Epithelial cell of proximal tubule (primary cell): ENCODE results near the gene PRKN. TPM values are rescaled to one million over a fixed set of nuclear protein-coding genes. Genes with fewer than 3 reads are reported as not detected.

Experiments
- DNase-seq: peaks from one replicate; pipeline ENCODE4 v3.0.0-alpha.2; 2011; ENCODE audit warnings: low read depth
- H3K4me3 ChIP-seq: 2 replicates; pipeline ENCODE4 v1.5.1; 2011; ENCODE audit warnings: low read depth, mild to moderate bottlenecking, low read length
- total RNA-seq: library from RNA; depleted of rRNA; stranded (reverse); fragments of >200 nt; gene quantifications from 2 replicates; pipeline ENCODE4 v1.2.3, GENCODE V29; 2015
- TF ChIP-seq, protein P1 (sequence below): conservative IDR thresholded peaks from 2 replicates; pipeline ENCODE4 v1.5.1; 2012; ENCODE audit warnings: low read depth, mild to moderate bottlenecking, low read length

PRKN gene
- total RNA-seq, 1 donor from 2014 or later = 0.58 TPM

DNA sequence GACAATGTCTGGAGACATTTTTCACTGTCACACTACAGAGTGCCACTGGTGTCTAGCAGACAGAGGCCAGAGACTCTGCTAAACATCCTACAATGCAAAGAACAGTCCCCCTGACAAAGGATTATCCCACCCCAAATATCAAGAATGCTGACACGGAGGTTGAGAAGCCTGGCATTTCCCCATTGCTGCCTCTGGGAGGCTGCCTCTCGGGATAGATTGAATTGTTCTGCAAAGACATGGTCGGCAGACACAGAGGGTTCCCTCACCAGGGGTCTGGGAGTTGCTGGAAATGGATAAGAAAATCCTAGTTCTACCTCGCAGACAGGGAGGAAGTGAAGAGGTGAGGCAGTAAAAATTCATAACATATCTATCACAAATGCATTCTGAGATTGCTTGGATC is 1287.3 kb downstream of the PRKN start:
- TF ChIP-seq, protein P1, sequence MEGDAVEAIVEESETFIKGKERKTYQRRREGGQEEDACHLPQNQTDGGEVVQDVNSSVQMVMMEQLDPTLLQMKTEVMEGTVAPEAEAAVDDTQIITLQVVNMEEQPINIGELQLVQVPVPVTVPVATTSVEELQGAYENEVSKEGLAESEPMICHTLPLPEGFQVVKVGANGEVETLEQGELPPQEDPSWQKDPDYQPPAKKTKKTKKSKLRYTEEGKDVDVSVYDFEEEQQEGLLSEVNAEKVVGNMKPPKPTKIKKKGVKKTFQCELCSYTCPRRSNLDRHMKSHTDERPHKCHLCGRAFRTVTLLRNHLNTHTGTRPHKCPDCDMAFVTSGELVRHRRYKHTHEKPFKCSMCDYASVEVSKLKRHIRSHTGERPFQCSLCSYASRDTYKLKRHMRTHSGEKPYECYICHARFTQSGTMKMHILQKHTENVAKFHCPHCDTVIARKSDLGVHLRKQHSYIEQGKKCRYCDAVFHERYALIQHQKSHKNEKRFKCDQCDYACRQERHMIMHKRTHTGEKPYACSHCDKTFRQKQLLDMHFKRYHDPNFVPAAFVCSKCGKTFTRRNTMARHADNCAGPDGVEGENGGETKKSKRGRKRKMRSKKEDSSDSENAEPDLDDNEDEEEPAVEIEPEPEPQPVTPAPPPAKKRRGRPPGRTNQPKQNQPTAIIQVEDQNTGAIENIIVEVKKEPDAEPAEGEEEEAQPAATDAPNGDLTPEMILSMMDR = no peak
- no peak overlapping the region for H3K4me3 ChIP-seq
- no peak for DNase-seq

DNA sequence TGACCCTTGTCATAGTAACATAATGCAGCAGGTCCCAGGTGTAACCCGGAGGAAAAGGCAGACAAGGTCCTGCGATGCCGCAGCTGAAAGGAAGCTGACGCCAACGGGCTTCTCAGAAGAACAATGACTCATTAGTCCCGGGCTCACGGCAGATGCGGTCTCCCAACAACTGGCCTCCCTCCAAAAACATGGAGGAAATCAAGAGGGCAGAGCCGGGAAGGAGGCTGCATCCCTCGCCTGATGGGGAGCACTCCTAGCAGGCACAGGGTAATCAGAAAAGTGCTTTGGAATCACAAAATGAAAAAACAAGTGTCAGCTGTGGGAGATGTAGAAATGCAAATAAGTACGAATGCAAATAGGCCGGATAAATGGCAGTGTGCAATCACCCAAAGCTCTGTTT is 1288.5 kb downstream of the PRKN start:
- H3K4me3 ChIP-seq = peak overlapping the region; percentile 5
- no peak for DNase-seq
- TF ChIP-seq, protein P1 = no peak

DNA sequence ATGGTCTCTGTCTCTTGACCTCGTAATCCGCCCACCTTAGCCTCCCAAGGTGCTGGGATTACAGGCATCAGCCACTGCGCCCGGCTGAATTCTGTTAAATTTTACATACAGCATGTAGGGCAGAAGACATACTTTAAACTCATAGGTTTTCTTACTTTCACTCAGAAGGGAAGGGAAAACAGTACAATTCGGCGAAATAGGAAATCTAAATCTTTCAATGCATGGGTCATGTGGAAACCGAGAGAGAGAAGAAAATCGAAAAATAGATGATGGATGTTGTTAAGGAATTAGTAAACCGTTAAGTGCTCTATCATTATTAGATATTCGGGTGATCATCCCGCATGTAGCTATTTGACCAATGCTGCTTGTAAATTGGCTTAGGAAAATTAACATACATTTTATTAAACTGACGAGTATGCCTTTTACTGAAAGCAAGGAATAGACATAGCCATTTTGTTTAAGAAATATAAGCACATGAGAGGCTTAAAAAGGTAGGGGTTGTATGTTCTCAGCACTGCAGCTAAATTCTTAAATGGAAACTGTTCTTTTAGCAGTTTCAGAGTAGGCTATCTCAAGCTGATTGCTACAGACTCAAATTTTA is 1289.0 kb downstream of the PRKN start:
- TF ChIP-seq, protein P1 = no peak
- peak overlapping the region; percentile 5 for H3K4me3 ChIP-seq
- DNase-seq = no peak

DNA sequence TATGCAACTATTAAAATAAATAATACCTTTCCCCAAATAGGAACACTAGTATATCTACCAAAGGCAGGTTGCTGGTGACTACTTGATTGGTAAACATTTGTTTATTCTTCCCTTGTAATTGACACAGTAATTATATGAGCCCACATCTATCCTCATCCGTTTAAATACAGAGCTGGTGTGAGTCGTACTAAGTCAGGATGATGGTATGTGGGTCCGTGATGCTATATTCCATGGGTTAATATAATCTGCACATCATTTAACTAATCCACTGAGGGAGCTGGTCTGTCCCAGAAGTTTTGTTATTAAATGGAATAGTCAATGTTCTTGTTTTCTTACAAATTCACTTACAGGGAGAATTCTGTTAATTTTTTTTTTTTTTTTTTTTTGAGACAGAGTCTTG is 1289.7 kb downstream of the PRKN start:
- no peak for DNase-seq
- TF ChIP-seq, protein P1 = no peak
- H3K4me3 ChIP-seq = no peak overlapping the region

DNA sequence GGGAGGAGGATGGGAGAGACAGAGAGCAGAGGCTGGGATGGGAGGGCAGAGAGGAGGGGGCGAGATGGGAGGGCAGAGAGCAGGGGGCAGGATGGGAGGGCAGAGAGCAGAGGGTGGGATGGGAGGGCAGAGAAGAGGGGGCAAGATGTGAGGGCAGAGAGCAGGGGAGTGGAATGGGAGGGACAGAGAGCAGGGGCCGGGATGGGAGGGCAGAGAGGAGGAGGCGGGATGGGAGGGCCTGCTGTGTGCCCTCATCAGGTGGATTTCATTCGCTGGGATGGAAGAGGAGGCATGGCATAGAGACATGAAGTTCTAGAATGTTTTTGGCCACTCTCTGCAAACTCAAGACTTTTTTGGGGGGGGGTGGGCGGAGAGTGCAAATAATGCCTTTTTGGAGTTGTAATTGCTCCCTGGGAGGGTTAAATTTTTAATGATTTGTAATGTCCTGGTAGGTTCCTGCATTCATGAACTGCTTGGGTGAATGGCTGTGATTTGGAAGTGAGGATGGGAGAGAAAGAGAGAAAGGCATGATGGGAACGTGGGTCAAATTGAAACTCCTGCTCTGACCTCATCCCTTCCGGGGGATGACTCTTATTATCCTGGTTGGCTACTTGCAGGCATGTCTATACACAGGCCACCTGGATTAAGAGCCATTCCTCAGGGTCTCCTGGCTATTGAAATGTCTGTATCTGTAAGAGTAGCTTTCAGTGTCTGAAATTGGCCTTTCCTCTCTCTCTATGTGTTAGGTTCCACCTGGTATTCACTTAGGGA is 1291.3 kb downstream of the PRKN start:
- no peak for DNase-seq
- no peak overlapping the region for H3K4me3 ChIP-seq
- TF ChIP-seq, protein P1 = no peak

DNA sequence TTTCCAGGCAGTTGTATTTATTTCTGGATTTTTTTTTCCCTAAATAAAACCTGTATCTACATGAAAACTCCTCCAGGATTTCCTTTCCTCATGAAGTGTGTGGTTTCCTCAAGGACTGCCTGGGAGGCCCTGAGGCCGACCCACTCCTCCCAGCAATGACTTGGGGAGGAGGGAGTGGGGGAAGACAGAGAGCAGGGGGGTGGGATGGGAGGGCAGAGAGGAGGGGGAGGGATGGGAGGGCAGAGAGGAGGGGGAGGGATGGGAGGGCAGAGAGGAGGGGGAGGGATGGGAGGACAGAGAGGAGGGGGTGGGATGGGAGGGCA is 1291.9 kb downstream of the PRKN start:
- H3K4me3 ChIP-seq = peak overlapping the region; percentile 17
- TF ChIP-seq, protein P1 = no peak
- no peak for DNase-seq
